ENCODE measurements around the gene EHD1.

DNA sequence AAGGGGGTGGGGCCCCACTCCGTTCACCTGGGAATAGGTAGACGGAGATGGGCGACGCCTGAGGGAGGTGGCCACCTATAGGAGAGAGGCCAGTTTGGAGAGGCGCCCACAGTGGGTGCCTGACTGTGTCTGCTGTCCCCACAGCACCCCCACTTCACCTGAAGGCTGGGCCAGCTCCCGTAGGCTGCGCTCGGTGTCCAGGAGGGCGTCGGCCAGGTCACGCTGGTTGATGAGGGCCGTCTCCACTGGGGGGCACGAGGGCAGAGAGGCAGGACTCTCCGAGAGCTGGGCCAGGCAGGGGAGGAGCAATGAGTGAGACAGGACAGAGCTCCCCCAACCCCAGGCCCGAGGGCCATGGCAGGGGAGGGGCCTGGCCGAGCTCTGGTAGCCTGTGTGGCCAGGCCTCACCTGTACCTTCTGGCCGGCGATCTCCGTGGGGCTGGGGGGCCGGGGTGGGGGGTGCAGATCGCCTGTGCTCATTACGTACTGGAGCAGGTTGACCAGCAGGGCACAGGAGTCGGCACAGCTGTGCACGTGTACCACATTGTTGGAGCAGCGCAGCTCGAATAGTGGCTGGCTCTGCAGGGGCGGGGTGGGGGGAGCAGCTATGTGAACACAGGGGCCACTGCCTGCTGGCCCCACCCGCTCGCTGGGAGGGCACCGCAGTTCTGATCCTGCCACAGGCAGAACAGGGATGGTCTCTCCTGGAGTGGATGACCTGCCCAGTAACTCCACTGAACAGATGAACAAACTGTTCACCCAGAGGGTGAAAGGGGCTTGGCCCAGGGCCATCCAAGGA, 23.9 kb upstream of the EHD1 start:
- TF ChIP-seq, protein P1, sequence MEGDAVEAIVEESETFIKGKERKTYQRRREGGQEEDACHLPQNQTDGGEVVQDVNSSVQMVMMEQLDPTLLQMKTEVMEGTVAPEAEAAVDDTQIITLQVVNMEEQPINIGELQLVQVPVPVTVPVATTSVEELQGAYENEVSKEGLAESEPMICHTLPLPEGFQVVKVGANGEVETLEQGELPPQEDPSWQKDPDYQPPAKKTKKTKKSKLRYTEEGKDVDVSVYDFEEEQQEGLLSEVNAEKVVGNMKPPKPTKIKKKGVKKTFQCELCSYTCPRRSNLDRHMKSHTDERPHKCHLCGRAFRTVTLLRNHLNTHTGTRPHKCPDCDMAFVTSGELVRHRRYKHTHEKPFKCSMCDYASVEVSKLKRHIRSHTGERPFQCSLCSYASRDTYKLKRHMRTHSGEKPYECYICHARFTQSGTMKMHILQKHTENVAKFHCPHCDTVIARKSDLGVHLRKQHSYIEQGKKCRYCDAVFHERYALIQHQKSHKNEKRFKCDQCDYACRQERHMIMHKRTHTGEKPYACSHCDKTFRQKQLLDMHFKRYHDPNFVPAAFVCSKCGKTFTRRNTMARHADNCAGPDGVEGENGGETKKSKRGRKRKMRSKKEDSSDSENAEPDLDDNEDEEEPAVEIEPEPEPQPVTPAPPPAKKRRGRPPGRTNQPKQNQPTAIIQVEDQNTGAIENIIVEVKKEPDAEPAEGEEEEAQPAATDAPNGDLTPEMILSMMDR (IDR thresholded peaks at IDR 0.05): no peak
- TF ChIP-seq EZH2phosphoT487 (IDR thresholded peaks at IDR 0.05): no peak
- TF ChIP-seq EZH2 (IDR thresholded peaks at IDR 0.05): no peak

Measured in neural progenitor cell (in vitro differentiated cells).